Esophagus muscularis mucosa (tissue), 4 donors: ENCODE measurements around the gene RORC.

Experiments
- EP300 ChIP-seq: sonication (generic); formaldehyde crosslinking; IDR thresholded peaks from one replicate; pipeline ENCODE4 v1.6.1; 2017; ENCODE audit warnings: antibody characterized with exemption
- POLR2AphosphoS5 ChIP-seq, 2 donors: sonication (generic); formaldehyde crosslinking; IDR thresholded peaks; one replicate each; pipeline ENCODE4 v1.6.1; 2017; ENCODE audit warnings: antibody characterized with exemption in 2 of 2
- TF ChIP-seq, protein P1 (sequence below), 3 experiments: fragments of 200-600 bp in 2 of 3; fragments of 450-650 bp in 1 of 3; sonication (generic) in 2 of 3; IDR thresholded peaks; one replicate each; pipeline ENCODE4 v1.5.1; 2017 to 2019; ENCODE audit warnings: antibody characterized with exemption in 3 of 3, mild to moderate bottlenecking in 2 of 3, moderate library complexity in 1 of 3

DNA sequence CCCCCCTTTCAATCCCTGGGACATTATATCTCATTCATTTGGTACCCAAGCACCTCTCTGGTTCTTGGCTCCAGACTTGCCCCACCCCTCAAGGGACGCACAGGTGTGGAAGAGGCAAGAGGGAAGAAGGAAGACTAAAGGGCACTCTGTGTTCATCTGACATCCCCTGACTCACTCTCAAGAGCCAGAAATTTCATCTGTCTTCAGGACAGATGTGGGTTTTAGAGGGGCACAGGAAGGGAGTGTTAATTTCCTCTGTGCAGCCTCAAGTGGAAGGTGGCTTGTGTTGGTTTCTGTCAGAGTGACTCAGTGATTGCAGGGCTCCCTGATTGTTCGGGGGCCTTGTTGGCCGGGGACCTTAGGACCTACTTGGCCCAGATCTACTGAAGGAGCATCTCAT, 5.6 kb upstream of the RORC start:
- TF ChIP-seq EP300 (no peak), POLR2AphosphoS5 (IDR thresholded peaks at IDR 0.05) (no peak)
- TF ChIP-seq, protein P1, sequence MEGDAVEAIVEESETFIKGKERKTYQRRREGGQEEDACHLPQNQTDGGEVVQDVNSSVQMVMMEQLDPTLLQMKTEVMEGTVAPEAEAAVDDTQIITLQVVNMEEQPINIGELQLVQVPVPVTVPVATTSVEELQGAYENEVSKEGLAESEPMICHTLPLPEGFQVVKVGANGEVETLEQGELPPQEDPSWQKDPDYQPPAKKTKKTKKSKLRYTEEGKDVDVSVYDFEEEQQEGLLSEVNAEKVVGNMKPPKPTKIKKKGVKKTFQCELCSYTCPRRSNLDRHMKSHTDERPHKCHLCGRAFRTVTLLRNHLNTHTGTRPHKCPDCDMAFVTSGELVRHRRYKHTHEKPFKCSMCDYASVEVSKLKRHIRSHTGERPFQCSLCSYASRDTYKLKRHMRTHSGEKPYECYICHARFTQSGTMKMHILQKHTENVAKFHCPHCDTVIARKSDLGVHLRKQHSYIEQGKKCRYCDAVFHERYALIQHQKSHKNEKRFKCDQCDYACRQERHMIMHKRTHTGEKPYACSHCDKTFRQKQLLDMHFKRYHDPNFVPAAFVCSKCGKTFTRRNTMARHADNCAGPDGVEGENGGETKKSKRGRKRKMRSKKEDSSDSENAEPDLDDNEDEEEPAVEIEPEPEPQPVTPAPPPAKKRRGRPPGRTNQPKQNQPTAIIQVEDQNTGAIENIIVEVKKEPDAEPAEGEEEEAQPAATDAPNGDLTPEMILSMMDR (IDR thresholded peaks at IDR 0.05), result no peak
